GM23248 (cell line): ENCODE data around the gene NCK1. TPM values are rescaled to one million over a fixed set of nuclear protein-coding genes. Genes with fewer than 3 reads are reported as not detected.

ENCODE experiments used
- DNase-seq: peaks from one replicate; pipeline ENCODE4 v3.0.0-alpha.2; 2015
- H2AFZ ChIP-seq: fragments of 200-600 bp; sonication (generic); 2 replicates; pipeline ENCODE4 v1.6.1; 2016; ENCODE audit warnings: antibody characterized with exemption
- H3F3A ChIP-seq: fragments of 200-600 bp; sonication (generic); 2 replicates; pipeline ENCODE4 v1.6.1; 2016; ENCODE audit warnings: mild to moderate bottlenecking, antibody characterized with exemption, mixed run types; ENCODE audit not compliant: insufficient read depth
- H3K27ac ChIP-seq: fragments of 200-600 bp; sonication (generic); 2 replicates; pipeline ENCODE4 v1.5.1; 2016; ENCODE audit warnings: mild to moderate bottlenecking
- H3K27me3 ChIP-seq: fragments of 200-600 bp; sonication (generic); replicated peaks from 2 replicates; pipeline ENCODE4 v1.6.1; 2016; ENCODE audit warnings: mild to moderate bottlenecking; ENCODE audit not compliant: insufficient read depth
- H3K36me3 ChIP-seq: fragments of 200-600 bp; sonication (generic); 2 replicates; pipeline ENCODE4 v1.6.1; 2016; ENCODE audit warnings: low read depth, mild to moderate bottlenecking
- H3K4me1 ChIP-seq: fragments of 200-600 bp; sonication (generic); 2 replicates; pipeline ENCODE4 v1.6.1; 2016; ENCODE audit warnings: mild to moderate bottlenecking; ENCODE audit not compliant: insufficient read depth
- H3K4me2 ChIP-seq: fragments of 200-600 bp; sonication (generic); one replicate; pipeline ENCODE4 v1.6.1; 2016; ENCODE audit warnings: mild to moderate bottlenecking; ENCODE audit not compliant: unreplicated experiment
- H3K4me3 ChIP-seq: fragments of 200-600 bp; sonication (generic); 2 replicates; pipeline ENCODE4 v1.5.1; 2016; ENCODE audit warnings: mild to moderate bottlenecking
- H3K79me2 ChIP-seq: fragments of 200-600 bp; sonication (generic); 2 replicates; pipeline ENCODE4 v1.6.1; 2016; ENCODE audit warnings: mild to moderate bottlenecking; ENCODE audit not compliant: insufficient read depth
- H3K9ac ChIP-seq: fragments of 200-600 bp; sonication (generic); 2 replicates; pipeline ENCODE4 v1.6.1; 2016; ENCODE audit warnings: mild to moderate bottlenecking
- H3K9me2 ChIP-seq: fragments of 200-600 bp; sonication (generic); 2 replicates; pipeline ENCODE4 v1.6.1; 2016; ENCODE audit warnings: mixed run types, mild to moderate bottlenecking, moderate library complexity; ENCODE audit not compliant: insufficient read depth
- H3K9me3 ChIP-seq: fragments of 200-600 bp; sonication (generic); one replicate; pipeline ENCODE4 v1.6.1; 2017; ENCODE audit warnings: low read depth
- H4K20me1 ChIP-seq: fragments of 200-600 bp; sonication (generic); 2 replicates; pipeline ENCODE4 v1.6.0; 2016; ENCODE audit not compliant: insufficient read depth
- EZH2 ChIP-seq: fragments of 200-600 bp; sonication (generic); IDR thresholded peaks from 2 replicates; pipeline ENCODE4 v1.6.1; 2018; ENCODE audit warnings: antibody characterized with exemption, mild to moderate bottlenecking; ENCODE audit not compliant: insufficient read depth, poor library complexity, severe bottlenecking
- EZH2phosphoT487 ChIP-seq: fragments of 200-600 bp; sonication (generic); IDR thresholded peaks from 2 replicates; pipeline ENCODE4 v1.6.1; 2018; ENCODE audit warnings: antibody characterized with exemption, moderate library complexity, mild to moderate bottlenecking, low read depth; ENCODE audit not compliant: insufficient read depth
- WGBS, 2 experiments: methylation state at CpG; one replicate each; pipeline ENCODE4 v1.1.6; 2015 to 2017; ENCODE audit warnings: low lambda C conversion rate in 2 of 2, low coverage in 1 of 2; ENCODE audit errors: missing lambda C conversion rate in 2 of 2; 5-methylcytosine and 5-hydroxymethylcytosine counted together
- in situ Hi-C: fragments of 300-500 bp; cut with MboI; formaldehyde crosslinking; loops from 2 replicates; pipeline ENCODE4 v1.15.0; 2020
- polyA plus RNA-seq: library from polyadenylated mRNA; unstranded; fragments of >200 nt; fragmentation: Nextera tagmentation; extraction: Ambion mirVana; gene quantifications from 2 replicates; pipeline ENCODE4 v1.2.1, GENCODE V29; 2016
- total RNA-seq: library from RNA; depleted of rRNA; stranded (reverse); fragments of >200 nt; shearing (Covaris generic); gene quantifications from 2 replicates; pipeline ENCODE4 v1.2.3, GENCODE V29; 2014

Gene NCK1
- total and polyA plus RNA-seq, 2 experiments from 2014 or later, result 42.6 to 43.2 TPM

DNA sequence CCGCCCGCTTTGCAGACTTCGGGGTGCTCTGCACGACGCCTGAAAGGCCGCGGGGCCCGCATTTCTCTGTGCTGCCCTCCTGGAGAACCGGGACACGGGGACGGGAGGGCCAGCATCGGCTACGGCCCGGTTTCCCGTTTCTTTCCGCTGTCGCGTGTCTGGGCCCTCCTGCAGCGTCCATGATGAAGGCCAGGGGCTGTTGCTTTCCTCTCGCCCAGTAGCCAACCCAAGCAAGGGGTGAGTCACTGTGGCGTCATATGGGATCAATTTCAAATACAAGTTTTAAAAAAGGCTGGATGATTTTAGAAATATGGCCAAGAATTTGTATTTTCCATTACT, 42.6 kb upstream of the NCK1 start:
- Histone ChIP-seq H3K79me2 (peaks cover 40% of the 10 kb centered on the region), H3K9me2 (no peaks in the 10 kb centered on the region), H3K9ac (peak overlapping the region; percentile 90), H3K9me3 (peaks cover 4% of the 10 kb centered on the region), H3K4me2 (peak overlapping the region; percentile 77), H3K4me1 (0 out of 2 replicates have a peak, but pooled peaks cover 3% of the 10 kb centered on the region), H3K27me3 (no peaks in the 10 kb centered on the region), H3K27ac (peak overlapping the region; percentile 79), H3F3A (peaks cover 12% of the 10 kb centered on the region; the same call in 1 of the 2 replicates), H3K36me3 (no peaks in the 10 kb centered on the region), H3K4me3 (peak overlapping the region; percentile 73), H4K20me1 (no peaks in the 10 kb centered on the region), H2AFZ (peak overlapping the region; percentile 87)
- in situ Hi-C loops, result no loop called here
- WGBS, 2 experiments, result 0% methylated on average over 18 to 19 of the region's 21 CpGs
- TF ChIP-seq EZH2, result no peak
- TF ChIP-seq EZH2phosphoT487, result no peak
- DNase-seq, result peak; percentile 91

DNA sequence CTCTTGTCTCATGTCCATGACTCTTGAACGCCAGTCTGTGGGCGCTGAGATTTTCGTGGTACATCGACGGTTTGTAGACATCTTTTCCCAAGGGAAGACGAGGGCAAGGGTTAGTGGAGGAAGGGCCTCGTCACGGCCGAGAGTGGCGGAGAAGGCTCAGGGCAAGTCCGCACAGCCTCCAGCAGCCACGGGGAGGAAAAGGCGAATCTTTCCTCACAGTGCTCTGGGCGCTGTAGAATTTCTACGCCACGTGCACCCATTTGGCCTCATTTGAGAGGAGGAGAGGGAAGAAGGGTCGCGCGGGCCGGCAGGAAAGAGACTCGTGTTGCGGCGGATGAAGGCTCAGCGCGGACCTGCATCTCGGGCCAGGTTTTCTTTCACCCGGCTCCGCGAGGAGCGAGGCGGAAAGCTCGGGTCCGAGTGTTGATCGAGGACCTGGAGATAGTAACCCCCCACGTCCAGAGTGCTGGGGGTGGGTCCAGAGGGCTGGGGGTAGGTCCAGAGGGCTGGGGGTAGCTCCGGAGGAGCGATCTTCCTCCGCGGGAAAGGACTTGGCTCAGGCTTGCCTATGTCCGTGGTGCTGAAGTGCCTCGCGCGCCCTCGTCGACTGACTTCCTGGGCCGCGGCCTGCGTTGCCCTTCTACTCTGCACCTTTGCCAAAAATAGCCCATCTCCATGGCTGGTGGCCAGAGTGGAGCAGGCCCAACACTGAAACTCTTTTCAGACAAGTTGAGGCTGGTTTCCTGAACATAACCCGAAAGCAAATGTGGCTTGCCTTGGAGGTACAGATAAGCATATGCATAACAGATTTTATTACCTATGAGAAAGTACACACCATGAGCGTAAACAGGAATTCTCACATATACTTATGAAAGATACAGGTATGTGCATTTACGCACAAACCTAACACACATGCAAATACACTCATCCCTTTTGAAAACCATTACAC, 42.0 kb upstream of the NCK1 start:
- Histone ChIP-seq H3K4me3 (peak overlapping the region; percentile 73), H3K4me1 (0 out of 2 replicates have a peak, but pooled peaks cover 3% of the 10 kb centered on the region), H4K20me1 (no peaks in the 10 kb centered on the region), H3K9me3 (peaks cover 4% of the 10 kb centered on the region), H3K9me2 (no peaks in the 10 kb centered on the region), H3K9ac (peak overlapping the region; percentile 90), H3K27me3 (no peaks in the 10 kb centered on the region), H3K27ac (peak overlapping the region; percentile 79), H3K36me3 (no peaks in the 10 kb centered on the region), H3K4me2 (peak overlapping the region; percentile 77), H2AFZ (peak overlapping the region; percentile 87), H3K79me2 (peaks cover 46% of the 10 kb centered on the region), H3F3A (peaks cover 12% of the 10 kb centered on the region; the same call in 1 of the 2 replicates)
- no peak for TF ChIP-seq EZH2phosphoT487
- peak; percentile 84 for DNase-seq
- WGBS, 2 experiments, result 6 to 9% methylated on average over 46 to 50 of the region's 51 CpGs
- in situ Hi-C loops, result no loop called here

DNA sequence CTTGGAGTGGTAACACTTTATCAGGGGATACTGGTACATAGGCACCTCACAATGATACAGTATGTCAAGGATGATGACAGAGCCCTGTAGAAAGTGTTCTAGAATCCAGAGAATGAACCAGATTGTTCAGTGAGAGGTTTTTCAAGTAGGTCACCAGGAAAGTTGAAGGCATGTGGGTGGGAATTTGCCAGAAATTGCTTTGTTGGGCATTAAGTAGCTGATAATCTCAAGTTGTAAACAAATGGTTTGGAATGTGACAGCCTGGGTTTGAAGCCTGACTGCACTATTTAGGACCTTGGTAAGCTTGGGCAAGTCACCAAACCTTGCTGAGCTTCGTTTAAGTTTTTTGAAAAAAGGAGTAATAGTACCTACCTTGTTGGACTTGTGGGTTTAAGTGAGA, 30.5 kb upstream of the NCK1 start:
- TF ChIP-seq EZH2, result no peak
- TF ChIP-seq EZH2phosphoT487, result no peak
- no peaks in the 10 kb centered on the region for H4K20me1 ChIP-seq
- H3K36me3 ChIP-seq, result no peaks in the 10 kb centered on the region
- DNase-seq, result no peak
- no peak overlapping the region for H2AFZ ChIP-seq
- H3K4me2 ChIP-seq, result no peak overlapping the region
- 19 to 20% methylated on average over 1 of the region's 1 CpG for WGBS, 2 experiments
- no peaks in the 10 kb centered on the region for H3K27me3 ChIP-seq
- H3K9me3 ChIP-seq, result no peaks in the 10 kb centered on the region
- no peaks in the 10 kb centered on the region for H3K9me2 ChIP-seq
- H3F3A ChIP-seq, result peaks cover 7% of the 10 kb centered on the region
- in situ Hi-C loops, result no loop called here
- no peak overlapping the region for H3K9ac ChIP-seq
- H3K4me1 ChIP-seq, result peaks cover 11% of the 10 kb centered on the region
- peaks cover 80% of the 10 kb centered on the region for H3K79me2 ChIP-seq
- H3K27ac ChIP-seq, result no peak overlapping the region
- H3K4me3 ChIP-seq, result no peak overlapping the region

DNA sequence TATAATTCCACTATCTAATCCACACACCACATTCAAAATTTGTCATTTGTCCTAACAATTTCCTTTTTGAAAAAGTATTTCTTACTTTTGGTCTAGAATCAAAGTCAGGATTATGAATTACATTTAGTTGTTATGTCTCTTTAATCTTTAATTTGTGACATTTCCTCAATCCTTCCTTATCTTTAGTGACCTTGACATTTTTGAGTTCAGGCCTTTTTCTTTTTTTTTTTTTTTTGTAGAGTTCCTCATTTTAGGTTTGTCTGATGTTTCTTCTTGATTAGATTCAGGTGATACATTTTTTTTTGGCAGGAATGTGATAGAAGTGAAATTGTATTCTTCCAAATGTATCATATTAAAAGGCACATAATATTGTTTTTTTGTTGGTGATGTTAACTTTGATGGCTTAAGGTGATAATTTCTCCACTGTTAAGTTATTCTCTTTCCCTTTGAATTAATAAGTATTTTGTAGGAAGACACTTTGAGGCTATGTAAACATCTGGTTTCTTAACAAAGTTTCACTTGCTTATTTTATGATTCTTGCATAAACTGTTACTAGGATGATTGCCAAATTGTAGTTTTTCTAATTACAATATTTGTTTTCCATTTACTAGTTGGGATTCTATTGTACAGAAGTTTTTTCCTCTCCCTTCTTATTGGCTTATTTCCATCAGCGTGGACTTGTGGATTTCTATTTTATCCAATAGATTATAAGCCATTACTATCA, 26.8 kb upstream of the NCK1 start:
- TF ChIP-seq EZH2phosphoT487 (no peak), EZH2 (no peak)
- Histone ChIP-seq H3K4me1 (peaks cover 37% of the 10 kb centered on the region), H3K9me2 (no peaks in the 10 kb centered on the region), H3K4me2 (peak overlapping the region; percentile 30), H4K20me1 (no peaks in the 10 kb centered on the region), H3K36me3 (no peaks in the 10 kb centered on the region), H3K9me3 (no peaks in the 10 kb centered on the region), H3K27me3 (no peaks in the 10 kb centered on the region), H3F3A (peaks cover 37% of the 10 kb centered on the region), H3K4me3 (no peak overlapping the region), H3K79me2 (peaks cover 60% of the 10 kb centered on the region), H3K9ac (no peak overlapping the region), H2AFZ (peak overlapping the region; percentile 43; the same call in 1 of the 2 replicates), H3K27ac (peak overlapping the region; percentile 4; the same call in 1 of the 2 replicates)
- 9 to 13% methylated on average over 1 of the region's 1 CpG for WGBS, 2 experiments
- peak; percentile 5 for DNase-seq
- in situ Hi-C loops, result no loop called here
